GM12873 (cell line): ENCODE measurements around the gene MAGI1.

Experiments used
- CTCF ChIP-seq: IDR thresholded peaks from 2 replicates; pipeline ENCODE4 v1.5.1; 2012; ENCODE audit warnings: low read depth, mild to moderate bottlenecking, moderate library complexity, low read length, control low read depth; ENCODE audit not compliant: insufficient read depth; ENCODE audit errors: missing control alignments

The MAGI1 gene

GRCh38 chr3:65687741-65688140, 351.0 kb downstream of the MAGI1 start:
- no peak for TF ChIP-seq CTCF

- TF ChIP-seq CTCF, result no peak
Observed at GRCh38 chr3:65685621-65686235, 353.0 kb downstream of the MAGI1 start.

GRCh38 chr3:65678516-65678915, 360.2 kb downstream of the MAGI1 start:
- no peak for TF ChIP-seq CTCF

GRCh38 chr3:65677486-65678010, 361.2 kb downstream of the MAGI1 start:
- TF ChIP-seq CTCF, result no peak

GRCh38 chr3:65676580-65676979, 362.1 kb downstream of the MAGI1 start:
- TF ChIP-seq CTCF, result no peak

GRCh38 chr3:65675011-65675410, 363.7 kb downstream of the MAGI1 start:
- TF ChIP-seq CTCF, result no peak

GRCh38 chr3:65674226-65674625, 364.5 kb downstream of the MAGI1 start:
- no peak for TF ChIP-seq CTCF
